Iris pigment epithelial cell (primary cell): ENCODE results near the gene RBBP5.
A peak's percentile ranks its signal among the peaks of the same experiment; 100 is the strongest.

ENCODE experiments used
- DNase-seq: peaks from one replicate; pipeline ENCODE4 v3.0.0-alpha.2; 2011; ENCODE audit warnings: low read depth

Gene RBBP5

GRCh38 chr1:205074084-205074483 lies 47.7 kb downstream of the RBBP5 start:
- DNase-seq: no peak

DNA sequence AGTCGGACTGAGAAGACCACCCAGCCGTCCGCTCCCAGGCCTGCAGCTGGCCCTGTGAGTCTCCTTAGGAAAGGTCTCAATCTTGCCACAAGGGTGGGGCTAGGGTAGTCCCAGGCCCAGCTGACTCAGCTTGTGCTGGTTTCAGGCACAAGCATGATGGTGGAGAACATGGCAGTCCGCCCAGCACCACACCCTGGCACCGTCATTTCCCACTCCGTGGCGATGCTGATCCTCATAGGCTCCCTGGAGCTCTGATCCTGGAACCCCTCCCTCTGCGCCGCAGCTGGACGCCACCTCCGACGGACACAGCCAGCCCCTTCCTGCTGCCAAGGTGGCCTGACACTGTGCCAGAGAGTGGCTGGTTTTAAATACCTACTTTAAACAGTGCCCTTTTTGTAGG lies 48.3 kb downstream of the RBBP5 start:
- DNase-seq: no peak

DNA sequence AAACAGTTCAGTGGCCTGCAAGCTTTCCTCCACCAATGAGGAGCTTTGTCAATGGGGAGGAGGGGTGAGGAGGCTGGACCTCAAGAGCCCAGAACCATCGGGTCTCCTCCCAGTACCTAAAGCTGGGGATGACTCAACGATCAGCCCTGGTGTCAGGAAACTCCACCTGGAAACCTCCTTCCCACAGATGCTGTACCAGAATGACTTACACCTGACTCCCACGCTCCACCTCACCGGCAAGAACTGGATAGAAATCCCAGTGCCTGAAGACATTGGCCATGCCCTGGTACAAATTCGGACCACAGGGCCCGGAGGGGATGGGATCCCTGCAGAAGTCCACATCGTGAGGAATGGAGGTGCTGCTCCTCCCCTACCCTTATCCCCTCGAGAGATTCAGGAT lies 48.9 kb downstream of the RBBP5 start:
- no peak for DNase-seq

DNA sequence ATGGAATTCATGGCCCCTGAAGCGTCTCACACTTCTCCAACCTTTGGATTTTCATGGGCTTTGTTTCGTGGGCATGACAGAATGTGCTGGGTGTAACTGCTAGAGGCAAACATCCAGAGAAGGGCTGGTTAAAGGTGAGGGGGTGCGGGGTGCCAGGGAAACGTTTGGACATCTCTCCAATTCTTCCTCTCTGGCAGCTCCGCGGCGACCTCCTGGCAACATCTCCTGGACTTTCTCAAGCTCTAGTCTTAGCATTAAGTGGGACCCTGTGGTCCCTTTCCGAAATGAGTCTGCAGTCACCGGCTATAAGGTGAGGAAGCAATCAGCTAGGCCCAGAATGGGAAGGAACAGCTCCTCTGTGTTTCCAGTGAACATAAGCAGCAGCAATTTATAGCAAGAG lies 49.5 kb downstream of the RBBP5 start:
- no peak for DNase-seq

DNA sequence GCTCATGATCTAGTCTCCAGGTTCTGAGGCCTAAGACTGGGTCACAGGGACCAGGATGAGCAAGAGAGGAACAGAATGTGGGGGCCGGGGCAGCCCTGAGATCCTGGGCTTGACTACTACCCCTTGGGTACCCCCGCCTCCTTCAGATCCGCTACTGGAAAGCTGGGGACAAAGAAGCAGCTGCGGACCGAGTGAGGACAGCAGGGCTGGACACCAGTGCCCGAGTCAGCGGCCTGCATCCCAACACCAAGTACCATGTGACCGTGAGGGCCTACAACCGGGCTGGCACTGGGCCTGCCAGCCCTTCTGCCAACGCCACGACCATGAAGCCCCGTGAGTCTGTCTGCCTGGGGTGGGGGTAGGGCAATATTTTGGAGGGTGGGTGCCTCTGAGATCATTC lies 50.0 kb downstream of the RBBP5 start:
- no peak for DNase-seq

DNA sequence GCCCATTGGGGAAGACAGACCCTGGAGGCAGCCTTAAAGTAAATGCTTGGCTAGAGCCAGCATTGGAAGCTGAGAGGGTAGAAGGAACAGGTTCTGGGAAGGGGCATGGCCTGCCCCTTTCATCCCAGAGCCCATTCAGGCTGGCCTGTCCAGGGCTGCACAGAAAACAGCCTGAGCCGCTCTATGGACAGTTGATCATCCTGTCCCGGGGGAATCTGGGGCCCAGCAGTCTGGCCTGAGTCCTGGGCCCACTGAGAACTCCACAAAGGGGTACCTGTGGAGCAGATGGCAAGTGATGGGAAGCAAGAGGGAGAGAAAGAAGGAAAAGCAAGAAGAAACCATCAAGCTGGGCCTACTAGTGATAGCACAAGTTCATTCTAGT lies 50.8 kb downstream of the RBBP5 start:
- DNase-seq: no peak

DNA sequence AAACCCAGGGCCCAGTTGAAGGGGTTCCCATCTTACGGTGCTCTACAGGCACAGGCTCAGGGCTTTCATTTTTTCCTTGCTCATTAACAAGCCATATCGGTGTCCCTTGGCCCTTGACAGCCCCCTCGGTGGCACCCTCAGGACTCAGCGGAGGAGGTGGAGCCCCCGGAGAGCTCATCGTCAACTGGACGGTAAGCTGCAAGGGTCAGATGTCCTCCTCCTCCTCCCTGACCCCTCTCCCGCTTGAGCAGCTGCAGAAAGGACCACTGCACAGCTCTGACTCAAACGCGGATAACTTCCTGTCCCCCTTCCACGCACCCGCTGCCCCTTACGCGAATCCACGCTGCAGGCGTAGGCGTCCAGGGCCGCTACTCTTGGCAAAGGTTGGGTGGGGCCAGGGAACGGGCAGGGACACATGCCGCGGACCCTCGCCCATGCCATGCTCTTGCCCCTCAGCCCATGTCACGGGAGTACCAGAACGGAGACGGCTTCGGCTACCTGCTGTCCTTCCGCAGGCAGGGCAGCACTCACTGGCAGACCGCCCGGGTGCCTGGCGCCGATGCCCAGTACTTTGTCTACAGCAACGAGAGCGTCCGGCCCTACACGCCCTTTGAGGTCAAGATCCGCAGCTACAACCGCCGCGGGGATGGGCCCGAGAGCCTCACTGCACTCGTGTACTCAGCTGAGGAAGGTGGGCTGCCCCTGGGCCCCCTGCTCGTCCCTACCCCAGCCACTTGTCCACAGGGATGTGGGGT lies 52.2 kb downstream of the RBBP5 start:
- no peak for DNase-seq

- peak; percentile 41 for DNase-seq
These were observed 53.2 kb downstream of the RBBP5 start for GRCh38 chr1:205068457-205069040.

- no peak for DNase-seq
These were observed 53.8 kb downstream of the RBBP5 start for GRCh38 chr1:205068001-205068400.

- DNase-seq: no peak
These were observed 54.7 kb downstream of the RBBP5 start for GRCh38 chr1:205067031-205067430.

DNA sequence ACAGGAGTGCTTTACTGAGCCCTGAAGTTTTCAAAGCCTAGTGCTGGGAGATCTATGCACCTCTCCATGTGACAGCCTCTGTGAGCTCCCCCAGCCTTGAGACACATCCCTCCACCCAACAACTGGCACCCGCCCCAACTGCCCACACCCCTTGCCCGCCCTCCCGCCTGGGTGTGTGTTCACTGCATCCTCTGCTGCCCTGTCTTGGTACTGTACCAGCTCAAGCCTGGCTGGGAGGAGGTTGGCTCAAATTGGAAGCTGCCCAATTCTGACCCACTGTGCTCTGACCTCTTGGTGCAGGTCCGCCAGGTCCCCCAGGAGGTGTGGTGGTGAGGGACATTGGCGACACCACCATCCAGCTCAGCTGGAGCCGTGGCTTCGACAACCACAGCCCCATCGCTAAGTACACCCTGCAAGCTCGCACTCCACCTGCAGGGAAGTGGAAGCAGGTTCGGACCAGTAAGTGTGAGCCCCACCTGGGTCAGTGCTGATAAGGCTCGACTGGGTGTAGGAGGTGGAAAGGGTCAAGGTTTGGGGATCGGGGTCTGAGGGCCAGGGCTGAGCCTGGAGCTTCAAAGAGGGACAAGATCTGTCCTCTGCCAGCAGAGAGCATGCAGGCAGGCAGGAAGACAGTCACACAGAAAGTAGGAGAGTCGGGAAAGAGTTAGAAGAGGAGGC lies 55.5 kb downstream of the RBBP5 start:
- DNase-seq: no peak

DNA sequence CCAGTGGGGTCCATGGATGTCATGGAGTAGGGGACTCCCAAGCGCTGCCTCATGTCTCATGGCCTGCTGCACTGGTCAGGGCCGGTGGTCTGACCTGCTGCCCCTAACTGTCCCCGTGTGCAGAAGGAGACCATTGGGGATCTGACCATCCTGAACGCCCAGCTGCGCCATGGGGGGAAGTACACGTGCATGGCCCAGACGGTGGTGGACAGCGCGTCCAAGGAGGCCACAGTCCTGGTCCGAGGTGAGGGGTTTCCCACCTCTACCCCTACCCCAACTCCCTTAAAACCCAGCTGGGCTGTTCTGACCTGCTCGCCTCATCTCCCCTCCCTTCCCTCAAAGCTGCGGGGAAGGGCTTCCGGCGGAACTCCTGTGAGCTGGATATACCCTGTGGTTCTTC lies 56.1 kb downstream of the RBBP5 start:
- DNase-seq: no peak

- DNase-seq: no peak
These were observed 56.9 kb downstream of the RBBP5 start for GRCh38 chr1:205064741-205065316.

DNA sequence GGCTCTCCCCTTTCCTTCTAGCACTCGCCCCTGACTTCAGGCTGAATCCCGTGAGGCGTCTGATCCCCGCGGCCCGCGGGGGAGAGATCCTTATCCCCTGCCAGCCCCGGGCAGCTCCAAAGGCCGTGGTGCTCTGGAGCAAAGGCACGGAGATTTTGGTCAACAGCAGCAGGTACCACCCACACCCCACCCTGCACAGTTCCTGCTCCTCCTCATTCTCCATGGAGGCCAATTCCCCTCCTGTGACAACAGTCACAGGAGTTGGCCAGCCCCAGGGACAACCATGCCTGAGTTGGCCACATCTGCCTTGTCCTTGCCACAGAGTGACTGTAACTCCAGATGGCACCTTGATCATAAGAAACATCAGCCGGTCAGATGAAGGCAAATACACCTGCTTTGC lies 57.5 kb downstream of the RBBP5 start:
- DNase-seq: no peak

- no peak for DNase-seq
These were observed 58.9 kb downstream of the RBBP5 start for GRCh38 chr1:205062895-205063294.

DNA sequence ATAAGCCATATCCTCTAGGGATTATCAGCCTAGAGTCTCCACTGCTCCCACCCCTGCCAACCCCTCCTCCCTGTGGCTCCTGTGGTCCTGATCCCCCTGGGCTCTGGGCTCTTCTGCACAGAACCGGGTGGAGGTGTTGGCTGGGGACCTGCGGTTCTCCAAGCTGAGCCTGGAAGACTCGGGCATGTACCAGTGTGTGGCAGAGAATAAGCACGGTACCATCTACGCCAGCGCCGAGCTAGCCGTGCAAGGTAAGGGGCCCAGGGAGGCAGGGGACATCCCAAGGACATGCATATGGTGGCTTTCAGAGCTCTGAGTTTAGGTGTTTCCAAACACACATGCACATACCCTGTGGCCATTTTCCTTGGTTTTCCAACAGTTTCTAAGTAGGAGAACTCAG lies 59.5 kb downstream of the RBBP5 start:
- no peak for DNase-seq

- peak; percentile 49 for DNase-seq
These were observed 60.1 kb downstream of the RBBP5 start for GRCh38 chr1:205061665-205062069.

DNA sequence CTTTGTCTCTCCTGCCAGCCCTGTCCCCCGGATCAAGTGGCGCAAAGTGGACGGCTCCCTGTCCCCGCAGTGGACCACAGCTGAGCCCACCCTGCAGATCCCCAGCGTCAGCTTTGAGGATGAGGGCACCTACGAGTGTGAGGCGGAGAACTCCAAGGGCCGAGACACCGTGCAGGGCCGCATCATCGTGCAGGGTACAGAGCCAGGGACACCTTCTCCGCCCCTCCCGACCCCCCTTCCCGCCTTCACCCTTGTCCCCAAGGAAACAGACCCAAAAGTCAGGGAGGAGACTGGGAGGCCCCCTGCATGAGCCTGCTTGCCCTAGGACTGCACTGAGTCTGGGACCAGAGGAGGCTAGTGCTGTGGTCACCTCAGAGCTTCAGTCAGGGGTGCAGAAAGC lies 60.6 kb downstream of the RBBP5 start:
- DNase-seq: no peak

- no peak for DNase-seq
These were observed 61.0 kb downstream of the RBBP5 start for GRCh38 chr1:205060746-205061145.

DNA sequence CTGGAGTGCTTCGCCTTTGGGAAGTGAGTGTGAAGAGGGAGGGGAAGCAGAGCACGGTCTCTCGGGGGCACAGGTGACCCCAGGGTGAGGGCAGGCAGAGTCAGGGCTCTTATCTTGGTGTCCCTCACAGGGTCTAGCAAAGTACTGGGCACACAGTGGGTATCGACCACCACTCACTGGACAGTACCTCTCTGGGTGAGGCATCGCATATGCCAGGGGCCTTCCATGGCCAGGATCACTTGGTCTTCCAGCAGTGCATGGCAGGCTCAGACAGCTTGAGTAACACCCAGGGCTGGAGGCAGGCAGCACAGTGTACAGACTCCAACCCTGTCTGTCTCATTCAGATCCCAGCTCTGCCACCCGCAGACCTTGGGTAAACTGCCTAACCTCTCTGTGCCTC lies 62.1 kb downstream of the RBBP5 start:
- no peak for DNase-seq

DNA sequence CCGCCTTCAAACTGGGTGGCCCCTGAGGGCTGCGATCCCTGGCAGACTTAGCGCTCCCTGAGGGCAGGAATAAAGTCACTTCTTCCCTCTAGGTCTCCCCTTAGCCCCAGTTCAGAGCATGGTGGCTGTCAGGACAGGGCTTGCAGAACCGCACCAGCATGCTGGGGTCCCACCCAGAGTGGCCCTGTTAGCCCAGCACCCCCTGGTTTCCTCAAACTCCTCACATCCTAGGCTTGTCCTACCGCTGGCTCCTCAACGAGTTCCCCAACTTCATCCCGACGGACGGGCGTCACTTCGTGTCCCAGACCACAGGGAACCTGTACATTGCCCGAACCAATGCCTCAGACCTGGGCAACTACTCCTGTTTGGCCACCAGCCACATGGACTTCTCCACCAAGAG lies 62.9 kb downstream of the RBBP5 start:
- DNase-seq: no peak

DNA sequence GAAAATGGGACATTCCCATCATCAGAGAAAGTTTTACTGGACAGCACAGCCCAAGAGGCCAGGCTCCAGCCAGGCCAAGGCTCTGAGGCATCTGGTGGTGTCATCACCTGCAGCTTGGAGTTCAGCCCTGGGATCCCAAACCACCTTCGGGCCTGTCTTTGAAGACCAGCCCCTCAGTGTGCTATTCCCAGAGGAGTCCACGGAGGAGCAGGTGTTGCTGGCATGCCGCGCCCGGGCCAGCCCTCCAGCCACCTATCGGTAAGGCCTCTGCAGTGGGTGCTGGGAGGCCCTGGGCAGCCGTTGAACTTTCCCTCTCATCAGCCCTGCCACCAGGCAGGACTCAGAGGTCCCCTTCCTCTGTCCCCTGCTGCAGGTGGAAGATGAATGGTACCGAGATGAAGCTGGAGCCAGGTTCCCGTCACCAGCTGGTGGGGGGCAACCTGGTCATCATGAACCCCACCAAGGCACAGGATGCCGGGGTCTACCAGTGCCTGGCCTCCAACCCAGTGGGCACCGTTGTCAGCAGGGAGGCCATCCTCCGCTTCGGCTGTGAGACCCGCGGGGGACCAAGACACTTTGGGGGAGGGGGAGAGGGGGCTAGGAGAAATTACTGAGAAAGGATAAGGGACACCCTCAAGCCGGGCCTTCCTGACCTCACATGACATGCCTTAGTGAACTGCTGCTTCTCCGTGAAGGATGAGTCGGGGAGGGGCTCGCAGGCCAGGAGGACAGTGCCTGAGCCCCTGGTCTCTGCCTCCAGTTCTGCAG lies 63.8 kb downstream of the RBBP5 start:
- DNase-seq: no peak
